ENCODE measurements around the gene VWF.

The VWF gene

DNA sequence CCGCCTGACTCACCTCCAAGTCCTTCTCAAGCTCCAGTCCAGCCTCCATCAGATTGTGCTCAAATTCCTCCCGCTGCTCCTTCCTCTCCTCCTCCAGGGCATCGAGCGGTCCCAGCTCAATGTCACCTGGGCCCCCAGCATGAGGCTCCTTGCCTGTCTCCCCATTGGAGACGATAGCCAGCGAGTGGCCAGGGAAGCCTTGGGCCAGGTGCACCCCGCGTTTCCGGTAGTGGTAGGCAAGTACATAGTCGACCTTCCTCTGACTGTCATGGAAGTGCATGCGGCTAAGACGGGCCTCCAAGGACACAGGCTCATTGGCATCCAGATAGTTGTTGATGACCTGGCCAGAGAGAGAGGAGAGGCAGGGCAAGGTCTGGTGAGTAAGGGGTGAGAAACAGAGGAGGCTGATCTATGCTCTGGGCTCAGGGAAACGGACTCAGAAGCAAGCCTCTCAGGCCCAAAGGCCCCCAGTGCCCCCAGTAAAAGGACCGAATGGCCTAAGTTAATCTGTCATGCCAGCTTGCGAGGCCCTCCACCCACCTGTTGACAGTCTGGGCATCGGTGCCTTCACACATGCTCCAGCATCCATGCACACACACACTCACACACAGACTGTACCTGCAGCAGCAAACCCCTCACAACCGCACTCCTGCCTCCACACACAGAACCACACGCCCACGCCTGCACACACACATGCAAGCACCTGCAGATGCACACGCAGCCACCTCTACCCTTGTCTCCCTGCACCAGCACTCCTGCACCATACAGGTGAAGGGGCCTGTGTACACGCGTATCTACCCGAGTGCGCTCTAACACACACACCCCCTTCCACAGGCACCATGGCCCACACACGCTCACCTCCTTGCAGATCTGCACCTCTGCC is 203.2 kb downstream of the VWF start:
- no peak for DNase-seq (ENCODE audit: low read depth in 1 of 2, low spot score in 1 of 2)
- H3K27me3 ChIP-seq (ENCODE audit: insufficient read depth, poor library complexity, severe bottlenecking) = no peaks in the 10 kb centered on the region
- TF ChIP-seq, protein P1, sequence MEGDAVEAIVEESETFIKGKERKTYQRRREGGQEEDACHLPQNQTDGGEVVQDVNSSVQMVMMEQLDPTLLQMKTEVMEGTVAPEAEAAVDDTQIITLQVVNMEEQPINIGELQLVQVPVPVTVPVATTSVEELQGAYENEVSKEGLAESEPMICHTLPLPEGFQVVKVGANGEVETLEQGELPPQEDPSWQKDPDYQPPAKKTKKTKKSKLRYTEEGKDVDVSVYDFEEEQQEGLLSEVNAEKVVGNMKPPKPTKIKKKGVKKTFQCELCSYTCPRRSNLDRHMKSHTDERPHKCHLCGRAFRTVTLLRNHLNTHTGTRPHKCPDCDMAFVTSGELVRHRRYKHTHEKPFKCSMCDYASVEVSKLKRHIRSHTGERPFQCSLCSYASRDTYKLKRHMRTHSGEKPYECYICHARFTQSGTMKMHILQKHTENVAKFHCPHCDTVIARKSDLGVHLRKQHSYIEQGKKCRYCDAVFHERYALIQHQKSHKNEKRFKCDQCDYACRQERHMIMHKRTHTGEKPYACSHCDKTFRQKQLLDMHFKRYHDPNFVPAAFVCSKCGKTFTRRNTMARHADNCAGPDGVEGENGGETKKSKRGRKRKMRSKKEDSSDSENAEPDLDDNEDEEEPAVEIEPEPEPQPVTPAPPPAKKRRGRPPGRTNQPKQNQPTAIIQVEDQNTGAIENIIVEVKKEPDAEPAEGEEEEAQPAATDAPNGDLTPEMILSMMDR (IDR thresholded peaks at IDR 0.05; ENCODE audit: insufficient read depth, low read length) = no peak
- TF ChIP-seq GABPA (IDR thresholded peaks at IDR 0.05; ENCODE audit: low read depth) (no peak), POLR2AphosphoS5 (IDR thresholded peaks at IDR 0.05; ENCODE audit: low read depth) (no peak), SPI1 (IDR thresholded peaks at IDR 0.05; ENCODE audit: borderline replicate concordance, low read depth) (no peak)
- TF ChIP-seq, protein P2, sequence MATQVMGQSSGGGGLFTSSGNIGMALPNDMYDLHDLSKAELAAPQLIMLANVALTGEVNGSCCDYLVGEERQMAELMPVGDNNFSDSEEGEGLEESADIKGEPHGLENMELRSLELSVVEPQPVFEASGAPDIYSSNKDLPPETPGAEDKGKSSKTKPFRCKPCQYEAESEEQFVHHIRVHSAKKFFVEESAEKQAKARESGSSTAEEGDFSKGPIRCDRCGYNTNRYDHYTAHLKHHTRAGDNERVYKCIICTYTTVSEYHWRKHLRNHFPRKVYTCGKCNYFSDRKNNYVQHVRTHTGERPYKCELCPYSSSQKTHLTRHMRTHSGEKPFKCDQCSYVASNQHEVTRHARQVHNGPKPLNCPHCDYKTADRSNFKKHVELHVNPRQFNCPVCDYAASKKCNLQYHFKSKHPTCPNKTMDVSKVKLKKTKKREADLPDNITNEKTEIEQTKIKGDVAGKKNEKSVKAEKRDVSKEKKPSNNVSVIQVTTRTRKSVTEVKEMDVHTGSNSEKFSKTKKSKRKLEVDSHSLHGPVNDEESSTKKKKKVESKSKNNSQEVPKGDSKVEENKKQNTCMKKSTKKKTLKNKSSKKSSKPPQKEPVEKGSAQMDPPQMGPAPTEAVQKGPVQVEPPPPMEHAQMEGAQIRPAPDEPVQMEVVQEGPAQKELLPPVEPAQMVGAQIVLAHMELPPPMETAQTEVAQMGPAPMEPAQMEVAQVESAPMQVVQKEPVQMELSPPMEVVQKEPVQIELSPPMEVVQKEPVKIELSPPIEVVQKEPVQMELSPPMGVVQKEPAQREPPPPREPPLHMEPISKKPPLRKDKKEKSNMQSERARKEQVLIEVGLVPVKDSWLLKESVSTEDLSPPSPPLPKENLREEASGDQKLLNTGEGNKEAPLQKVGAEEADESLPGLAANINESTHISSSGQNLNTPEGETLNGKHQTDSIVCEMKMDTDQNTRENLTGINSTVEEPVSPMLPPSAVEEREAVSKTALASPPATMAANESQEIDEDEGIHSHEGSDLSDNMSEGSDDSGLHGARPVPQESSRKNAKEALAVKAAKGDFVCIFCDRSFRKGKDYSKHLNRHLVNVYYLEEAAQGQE (IDR thresholded peaks at IDR 0.05; ENCODE audit: insufficient replicate concordance, low read depth) = no peak
- H3K4me3 ChIP-seq (replicated peaks; ENCODE audit: insufficient read depth, low read length) = no peak overlapping the region
- H3K27ac ChIP-seq (replicated peaks) = no peak overlapping the region

DNA sequence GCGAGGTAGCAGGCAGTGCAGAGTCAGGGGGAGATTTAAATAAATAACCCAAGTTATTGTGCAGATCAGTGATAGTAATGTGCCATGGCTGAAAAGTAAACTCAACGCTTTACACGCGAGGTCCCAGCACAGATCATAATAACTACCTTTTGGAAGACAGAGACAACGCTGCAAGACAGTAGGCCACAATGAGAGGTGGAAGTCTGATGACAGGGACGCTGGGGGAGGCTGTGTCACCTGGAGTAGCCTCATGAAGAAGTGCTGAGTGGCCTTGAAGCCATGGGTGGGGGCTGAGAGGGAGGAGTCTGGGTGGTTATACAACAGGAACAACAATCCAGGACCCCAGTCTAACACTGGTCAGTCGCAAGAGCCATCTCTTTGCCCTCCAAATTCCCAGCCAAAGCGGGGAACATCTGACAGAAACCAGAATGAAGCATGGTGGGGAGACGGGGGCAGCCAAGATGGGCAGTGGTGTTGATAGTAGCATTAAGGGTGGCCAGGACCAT is 207.6 kb downstream of the VWF start:
- Histone ChIP-seq H3K4me3 (replicated peaks; ENCODE audit: insufficient read depth, low read length) (no peak overlapping the region), H3K27me3 (ENCODE audit: insufficient read depth, poor library complexity, severe bottlenecking) (no peaks in the 10 kb centered on the region), H3K27ac (replicated peaks) (no peak overlapping the region)
- TF ChIP-seq, protein P1 (IDR thresholded peaks at IDR 0.05; ENCODE audit: insufficient read depth, low read length) = no peak
- TF ChIP-seq SPI1 (IDR thresholded peaks at IDR 0.05; ENCODE audit: borderline replicate concordance, low read depth) (no peak), POLR2AphosphoS5 (IDR thresholded peaks at IDR 0.05; ENCODE audit: low read depth) (no peak), GABPA (IDR thresholded peaks at IDR 0.05; ENCODE audit: low read depth) (no peak)
- TF ChIP-seq, protein P2 (IDR thresholded peaks at IDR 0.05; ENCODE audit: insufficient replicate concordance, low read depth) = no peak
- no peak for DNase-seq (ENCODE audit: low read depth in 1 of 2, low spot score in 1 of 2)

DNA sequence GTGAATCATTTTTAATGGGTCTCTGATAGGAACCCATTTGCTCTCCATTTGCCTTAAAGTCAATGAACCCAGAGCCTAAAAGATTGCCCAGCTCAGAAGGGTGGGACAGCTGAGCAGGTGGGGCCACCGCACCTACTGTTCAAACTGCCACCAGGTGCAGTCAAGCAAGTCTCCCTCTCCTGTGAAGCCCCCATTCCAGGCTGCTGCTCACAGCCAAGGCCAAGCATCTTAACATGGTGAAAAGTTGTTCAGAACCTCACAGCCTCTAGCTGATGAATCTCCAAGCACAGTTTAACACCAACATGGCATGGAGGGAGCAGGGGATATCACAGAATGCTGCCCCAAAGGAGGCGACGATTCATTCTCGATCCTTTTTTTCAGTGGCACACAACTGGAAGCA is 209.0 kb downstream of the VWF start:
- Histone ChIP-seq H3K27ac (replicated peaks) (no peak overlapping the region), H3K4me3 (replicated peaks; ENCODE audit: insufficient read depth, low read length) (no peak overlapping the region), H3K27me3 (ENCODE audit: insufficient read depth, poor library complexity, severe bottlenecking) (no peaks in the 10 kb centered on the region)
- no peak for TF ChIP-seq SPI1 (IDR thresholded peaks at IDR 0.05; ENCODE audit: borderline replicate concordance, low read depth)
- TF ChIP-seq, protein P2 (IDR thresholded peaks at IDR 0.05; ENCODE audit: insufficient replicate concordance, low read depth) = no peak
- TF ChIP-seq POLR2AphosphoS5 (IDR thresholded peaks at IDR 0.05; ENCODE audit: low read depth) = no peak
- no peak for TF ChIP-seq GABPA (IDR thresholded peaks at IDR 0.05; ENCODE audit: low read depth)
- TF ChIP-seq, protein P1 (IDR thresholded peaks at IDR 0.05; ENCODE audit: insufficient read depth, low read length) = no peak
- DNase-seq (ENCODE audit: low read depth in 1 of 2, low spot score in 1 of 2) = no peak
